H1 (cell line): ENCODE data around the gene RAB30. TPM values are rescaled to one million over a fixed set of nuclear protein-coding genes. Genes with fewer than 3 reads are reported as not detected.

Experiments used
- CTCF ChIA-PET: fragments of 300-600 bp; sonication (Branson Sonifier 250); formaldehyde crosslinking; loops from one replicate; lab custom pipeline; 2021; ENCODE audit not compliant: partially characterized antibody; lab: Charles Lee
- POLR2A ChIA-PET: fragments of 300-600 bp; sonication (Branson Sonifier 250); formaldehyde crosslinking; loops from one replicate; lab custom pipeline; 2021; ENCODE audit warnings: inconsistent platforms; ENCODE audit not compliant: partially characterized antibody; lab: Charles Lee
- DNase-seq, 2 experiments: peaks; one replicate each; pipeline versions ENCODE4 v3.0.0 to v3.0.0-alpha.2; 2010 to 2022; ENCODE audit warnings: low spot score in 2 of 2, low read depth in 1 of 2, mixed read lengths in 1 of 2
- FAIRE-seq: peaks from 2 replicates; lab custom pipeline; 2011; peaks lifted over from hg19 to GRCh38; lab: Jason Lieb, UNC
- H2AFZ ChIP-seq: 2 replicates; pipeline ENCODE4 v1.8.1; 2012; ENCODE audit warnings: low read length, inconsistent platforms
- H2AK5ac ChIP-seq: 2 replicates; pipeline ENCODE4 v1.6.1; 2013; ENCODE audit warnings: low read depth, low read length
- H2BK120ac ChIP-seq: replicated peaks from 2 replicates; pipeline ENCODE3; 2013; ENCODE audit warnings: low read depth, low read length, inconsistent platforms
- H2BK12ac ChIP-seq: 2 replicates; pipeline ENCODE4 v1.6.1; 2013; ENCODE audit warnings: low read depth, low read length
- H2BK15ac ChIP-seq: 2 replicates; pipeline ENCODE4 v1.6.1; 2013; ENCODE audit warnings: low read length
- H2BK20ac ChIP-seq: 2 replicates; pipeline ENCODE4 v1.6.1; 2013; ENCODE audit warnings: low read length
- H2BK5ac ChIP-seq: 2 replicates; pipeline ENCODE4 v1.6.1; 2013; ENCODE audit warnings: low read depth, low read length
- H3K14ac ChIP-seq: 2 replicates; pipeline ENCODE4 v1.6.1; 2013; ENCODE audit warnings: inconsistent platforms; ENCODE audit not compliant: insufficient read length
- H3K18ac ChIP-seq: 2 replicates; pipeline ENCODE4 v1.6.1; 2013; ENCODE audit warnings: low read length; ENCODE audit errors: extremely low read depth
- H3K23ac ChIP-seq: 2 replicates; pipeline ENCODE4 v1.6.1; 2013; ENCODE audit warnings: inconsistent platforms; ENCODE audit not compliant: insufficient read length
- H3K23me2 ChIP-seq: 2 replicates; pipeline ENCODE4 v1.6.1; 2013; ENCODE audit warnings: low read depth, low read length
- H3K27ac ChIP-seq: 2 replicates; pipeline ENCODE4 v1.6.1; 2011; ENCODE audit warnings: low read depth, low read length, inconsistent platforms
- H3K27me3 ChIP-seq, 4 experiments: replicated peaks in 1 of 4; 1 replicate in 1 of 4; 2 replicates in 3 of 4; pipeline versions ENCODE4 v1.6.1 to v1.8.1; 2011 to 2013; ENCODE audit warnings: low read length in 3 of 4, mild to moderate bottlenecking in 3 of 4, inconsistent platforms in 2 of 4, mixed read lengths in 2 of 4, moderate library complexity in 1 of 4; ENCODE audit not compliant: control insufficient read depth in 3 of 4, insufficient read depth in 3 of 4; ENCODE audit errors: extremely low read depth in 1 of 4
- H3K36me3 ChIP-seq, 4 experiments: 2 replicates each; pipeline versions ENCODE4 v1.6.1 to v1.8.1; 2011 to 2013; ENCODE audit warnings: mild to moderate bottlenecking in 4 of 4, low read length in 3 of 4, moderate library complexity in 2 of 4, control low read depth in 1 of 4, inconsistent platforms in 1 of 4; ENCODE audit not compliant: insufficient read depth in 4 of 4, control insufficient read depth in 2 of 4
- H3K4ac ChIP-seq: replicated peaks from 2 replicates; pipeline ENCODE3; 2013; ENCODE audit warnings: low read length, low read depth, mixed read lengths, inconsistent platforms; ENCODE audit not compliant: insufficient read length
- H3K4me1 ChIP-seq, 4 experiments: replicated peaks in 1 of 4; 1 replicate in 1 of 4; 2 replicates in 3 of 4; pipeline versions ENCODE4 v1.6.1 to v1.8.1; 2011 to 2013; ENCODE audit warnings: low read length in 3 of 4, inconsistent platforms in 2 of 4, mixed read lengths in 1 of 4; ENCODE audit not compliant: insufficient read depth in 4 of 4, control insufficient read depth in 3 of 4
- H3K4me2 ChIP-seq, 2 experiments: 2 replicates each; pipeline versions ENCODE4 v1.6.1 to v1.8.1; 2011 to 2013; ENCODE audit warnings: low read depth in 2 of 2, low read length in 2 of 2, control low read depth in 1 of 2, inconsistent platforms in 1 of 2, mild to moderate bottlenecking in 1 of 2; ENCODE audit not compliant: insufficient read depth in 1 of 2
- H3K4me3 ChIP-seq, 4 experiments: fragments of 200-600, 300-600 bp in 1 of 4; sonication (generic), shearing (Covaris generic), sonication (Bioruptor Twin) in 1 of 4; 2 replicates each; pipeline versions ENCODE4 v1.5.1 to v1.8.1; 2011 to 2016; ENCODE audit warnings: low read length in 4 of 4, low read depth in 3 of 4, control low read depth in 2 of 4, inconsistent platforms in 2 of 4, mild to moderate bottlenecking in 2 of 4, mixed read lengths in 1 of 4, moderate library complexity in 1 of 4; ENCODE audit not compliant: insufficient read depth in 2 of 4; ENCODE audit errors: extremely low read depth in 1 of 4
- H3K56ac ChIP-seq: replicated peaks from 2 replicates; pipeline ENCODE3; 2013; ENCODE audit warnings: low read depth, mild to moderate bottlenecking, mixed read lengths, low read length, inconsistent platforms; ENCODE audit not compliant: insufficient read length
- H3K79me1 ChIP-seq: 2 replicates; pipeline ENCODE4 v1.6.1; 2013; ENCODE audit warnings: low read depth, low read length, control low read depth
- H3K79me2 ChIP-seq, 2 experiments: 2 replicates each; pipeline versions ENCODE4 v1.6.1 to v1.8.1; 2012 to 2013; ENCODE audit warnings: low read length in 2 of 2, mild to moderate bottlenecking in 2 of 2, inconsistent platforms in 1 of 2; ENCODE audit not compliant: insufficient read depth in 2 of 2, control insufficient read depth in 1 of 2
- H3K9ac ChIP-seq, 4 experiments: replicated peaks in 1 of 4; 1 replicate in 1 of 4; 2 replicates in 3 of 4; pipeline versions ENCODE4 v1.6.1 to v1.8.1; 2011 to 2013; ENCODE audit warnings: low read depth in 3 of 4, low read length in 3 of 4, control low read depth in 2 of 4, mild to moderate bottlenecking in 2 of 4, moderate library complexity in 2 of 4, inconsistent platforms in 1 of 4; ENCODE audit errors: extremely low read depth in 1 of 4
- H3K9me3 ChIP-seq, 2 experiments: 2 replicates each; pipeline versions ENCODE4 v1.6.1 to v1.8.1; 2012 to 2013; ENCODE audit warnings: mild to moderate bottlenecking in 2 of 2, moderate library complexity in 2 of 2, control low read depth in 1 of 2, inconsistent platforms in 1 of 2, low read depth in 1 of 2, low read length in 1 of 2, mixed read lengths in 1 of 2; ENCODE audit not compliant: insufficient read depth in 2 of 2
- H4K20me1 ChIP-seq, 2 experiments: replicated peaks in 1 of 2; 2 replicates each; pipeline versions ENCODE3 to v1.8.1; 2011 to 2013; ENCODE audit warnings: inconsistent platforms in 2 of 2, low read length in 2 of 2, mild to moderate bottlenecking in 1 of 2; ENCODE audit not compliant: insufficient read depth in 2 of 2, control insufficient read depth in 1 of 2
- H4K5ac ChIP-seq: 2 replicates; pipeline ENCODE4 v1.6.1; 2013; ENCODE audit warnings: low read length, low read depth, mixed read lengths, inconsistent platforms; ENCODE audit not compliant: insufficient read length
- H4K8ac ChIP-seq: 2 replicates; pipeline ENCODE4 v1.8.0; 2013; ENCODE audit warnings: mild to moderate bottlenecking, moderate library complexity, low read length, inconsistent platforms; ENCODE audit not compliant: insufficient read depth; ENCODE audit errors: extremely low read depth
- H4K91ac ChIP-seq: replicated peaks from 2 replicates; pipeline ENCODE3; 2013; ENCODE audit warnings: low read length, mixed read lengths, inconsistent platforms; ENCODE audit not compliant: insufficient read length
- ASH2L ChIP-seq: fragments of 200-600, 300-600 bp; sonication (generic); IDR thresholded peaks from one replicate; pipeline ENCODE4 v1.7.1; 2017; ENCODE audit warnings: low read length
- BACH1 ChIP-seq: IDR thresholded peaks from 2 replicates; pipeline ENCODE4 v1.6.1; 2012; ENCODE audit warnings: low read length, improper control_type of control experiment
- HDAC2 ChIP-seq, 2 experiments: fragments of 300-600 bp in 1 of 2; sonication (generic) in 1 of 2; IDR thresholded peaks; 2 replicates each; pipeline ENCODE4 v1.6.1; 2011 to 2012; ENCODE audit warnings: low read depth in 2 of 2, low read length in 2 of 2, mild to moderate bottlenecking in 2 of 2, moderate library complexity in 2 of 2, borderline replicate concordance in 1 of 2, inconsistent platforms in 1 of 2
- NANOG ChIP-seq: IDR thresholded peaks from 2 replicates; pipeline ENCODE4 v1.6.1; 2011; ENCODE audit warnings: low read length, low read depth, mild to moderate bottlenecking, inconsistent platforms; ENCODE audit not compliant: insufficient read depth, poor library complexity, severe bottlenecking
- RBBP5 ChIP-seq: IDR thresholded peaks from 2 replicates; pipeline ENCODE4 v1.7.1; 2012; ENCODE audit warnings: low read depth, mild to moderate bottlenecking, inconsistent platforms, low read length, moderate library complexity, borderline replicate concordance
- SIRT6 ChIP-seq: IDR thresholded peaks from one replicate; pipeline ENCODE4 v1.7.1; 2012; ENCODE audit warnings: low read length, inconsistent platforms
- WGBS, 2 experiments: shearing (Covaris generic) in 1 of 2; methylation state at CpG; one replicate each; pipeline versions ENCODE4 v1.1.6 to v1.1.7; 2013 to 2015; ENCODE audit warnings: low lambda C conversion rate in 2 of 2, mixed read lengths in 2 of 2, inconsistent platforms in 1 of 2, low coverage in 1 of 2, missing lambda C conversion rate in 1 of 2; ENCODE audit not compliant: insufficient replicate concordance in 2 of 2, insufficient coverage in 1 of 2, insufficient read length in 1 of 2; ENCODE audit errors: extremely low coverage in 1 of 2, missing lambda C conversion rate in 1 of 2; 5-methylcytosine and 5-hydroxymethylcytosine counted together
- polyA plus RNA-seq, 7 experiments: library from polyadenylated mRNA; depleted of rRNA in 3 of 7; stranded (reverse) in 5 of 7; unstranded in 2 of 7; fragments of >200 nt in 5 of 7; fragments of 200-250 nt in 2 of 7; gene quantifications; 1 replicate in 5 of 7; 2 replicates in 1 of 7; 4 replicates in 1 of 7; pipeline versions ENCODE4 v1.2.1 to v1.2.3, GENCODE V29; 2011 to 2013; ENCODE audit warnings: missing spikeins in 2 of 7, mixed read lengths in 2 of 7
- total RNA-seq: library from RNA; stranded (reverse); fragmentation: NEBNext Ultra II Directional; extraction: Animal tissue kit (Norgen Biotek cat#: 25700); gene quantifications from 2 replicates; pipeline ENCODE4 v1.2.1, GENCODE V29; 2021
- TF ChIP-seq, protein P1 (sequence below): IDR thresholded peaks from 2 replicates; pipeline ENCODE4 v1.6.1; 2012; ENCODE audit warnings: low read length, inconsistent platforms

Gene RAB30
- total and polyA plus RNA-seq, 2 of the 8 experiments (the other 6 are each of a cell fraction or from before 2014, with no cell fraction given) = 1.6 to 11.7 TPM

DNA sequence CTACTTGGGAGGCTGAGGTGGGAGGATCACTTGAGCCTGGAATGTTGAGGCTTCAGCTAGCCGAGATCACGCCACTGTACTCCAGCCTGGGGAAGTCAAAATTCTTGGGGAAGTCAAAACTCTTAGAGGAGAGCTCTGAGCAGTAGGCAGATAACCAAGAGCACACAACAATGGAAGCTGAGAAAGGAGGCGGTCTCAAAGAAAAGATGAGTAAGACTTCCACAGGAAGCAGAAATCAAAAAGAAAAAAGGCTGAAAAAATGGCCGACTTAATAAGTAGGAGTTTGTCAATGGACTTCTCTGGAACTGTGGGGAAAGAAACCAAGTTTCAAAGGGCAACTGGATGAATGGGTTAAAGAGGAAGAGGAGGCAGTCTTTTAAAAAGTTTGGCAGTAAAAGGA, 32.1 kb downstream of the RAB30 start:
- no peak overlapping the region for H2BK5ac ChIP-seq
- ChIA-PET CTCF (no interaction called here), POLR2A (no interaction called here)
- no peak overlapping the region for H3K14ac ChIP-seq
- FAIRE-seq = no peak
- no peak overlapping the region for H2BK120ac ChIP-seq
- H3K23me2 ChIP-seq = no peaks in the 10 kb centered on the region
- no peak overlapping the region for H4K5ac ChIP-seq
- 86% methylated on average over 4 of the region's 4 CpGs; no CpG with 5 or more reads in 1 of the 2 experiments for WGBS, 2 experiments
- H2BK20ac ChIP-seq = no peak overlapping the region
- H4K8ac ChIP-seq = no peak overlapping the region
- no peak overlapping the region for H4K91ac ChIP-seq
- H2BK12ac ChIP-seq = no peak overlapping the region
- no peak overlapping the region for H3K9ac ChIP-seq
- H2BK15ac ChIP-seq = no peak overlapping the region
- no peak overlapping the region for H3K4ac ChIP-seq
- H3K18ac ChIP-seq = no peak overlapping the region
- H3K27ac ChIP-seq = no peak overlapping the region
- H2AK5ac ChIP-seq = no peak overlapping the region
- H3K23ac ChIP-seq = no peak overlapping the region
- TF ChIP-seq, protein P1, sequence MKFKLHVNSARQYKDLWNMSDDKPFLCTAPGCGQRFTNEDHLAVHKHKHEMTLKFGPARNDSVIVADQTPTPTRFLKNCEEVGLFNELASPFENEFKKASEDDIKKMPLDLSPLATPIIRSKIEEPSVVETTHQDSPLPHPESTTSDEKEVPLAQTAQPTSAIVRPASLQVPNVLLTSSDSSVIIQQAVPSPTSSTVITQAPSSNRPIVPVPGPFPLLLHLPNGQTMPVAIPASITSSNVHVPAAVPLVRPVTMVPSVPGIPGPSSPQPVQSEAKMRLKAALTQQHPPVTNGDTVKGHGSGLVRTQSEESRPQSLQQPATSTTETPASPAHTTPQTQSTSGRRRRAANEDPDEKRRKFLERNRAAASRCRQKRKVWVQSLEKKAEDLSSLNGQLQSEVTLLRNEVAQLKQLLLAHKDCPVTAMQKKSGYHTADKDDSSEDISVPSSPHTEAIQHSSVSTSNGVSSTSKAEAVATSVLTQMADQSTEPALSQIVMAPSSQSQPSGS = no peak
- no peak for TF ChIP-seq ASH2L
- no peak for TF ChIP-seq HDAC2 (IDR thresholded peaks at IDR 0.05; ENCODE audit: borderline replicate concordance in 1 of 2, low read depth in 2 of 2, low read length in 2 of 2)
- TF ChIP-seq SIRT6 = no peak
- TF ChIP-seq BACH1 = no peak
- no peak for TF ChIP-seq RBBP5
- TF ChIP-seq NANOG = no peak
- H4K20me1 ChIP-seq = no peaks in the 10 kb centered on the region
- H3K79me2 ChIP-seq = no peaks in the 10 kb centered on the region
- H3K56ac ChIP-seq = no peak overlapping the region
- no peak overlapping the region for H3K4me3 ChIP-seq
- H3K79me1 ChIP-seq = no peaks in the 10 kb centered on the region; the same call in 1 of the 2 replicates
- DNase-seq = no peak
- peaks cover 0 to under 1% (median 0%) of the 10 kb centered on the region in 4 experiments; a peak in 1 of 7 replicates for H3K4me1 ChIP-seq
- no peaks in the 10 kb centered on the region for H3K27me3 ChIP-seq
- H3K36me3 ChIP-seq = no peaks in the 10 kb centered on the region
- H3K4me2 ChIP-seq = no peak overlapping the region
- H3K9me3 ChIP-seq = no peaks in the 10 kb centered on the region
- no peak overlapping the region for H2AFZ ChIP-seq
